GM12874 (cell line): Measurements from ENCODE around the gene C2orf81.

ENCODE experiments used
- CTCF ChIP-seq: IDR thresholded peaks from 2 replicates; pipeline ENCODE4 v1.5.1; 2011; ENCODE audit warnings: low read depth, mild to moderate bottlenecking, control low read depth, low read length, moderate library complexity; ENCODE audit not compliant: insufficient read depth

The C2orf81 gene

GRCh38 chr2:74392449-74392743 is 29.0 kb downstream of the C2orf81 start:
- TF ChIP-seq CTCF: no peak

- TF ChIP-seq CTCF: peak; percentile 95
These were observed 29.6 kb downstream of the C2orf81 start for GRCh38 chr2:74391580-74392448.

GRCh38 chr2:74391209-74391579 is 30.2 kb downstream of the C2orf81 start:
- TF ChIP-seq CTCF: no peak

GRCh38 chr2:74390606-74391005 is 30.8 kb downstream of the C2orf81 start:
- TF ChIP-seq CTCF: no peak

GRCh38 chr2:74387346-74387745 is 34.1 kb downstream of the C2orf81 start:
- no peak for TF ChIP-seq CTCF

GRCh38 chr2:74385396-74385795 is 36.0 kb downstream of the C2orf81 start:
- no peak for TF ChIP-seq CTCF

- TF ChIP-seq CTCF: no peak
These were observed 37.4 kb downstream of the C2orf81 start for GRCh38 chr2:74384051-74384450.
